ENCODE results near the gene PDCD7. TPM values are rescaled to one million over a fixed set of nuclear protein-coding genes. Genes with fewer than 3 reads are reported as not detected.
"Not testable (repeated sequence)": the region's sequence is repeated elsewhere in the genome, so short reads cannot be mapped to it uniquely, and the experiment has no call there.

The PDCD7 gene
- total RNA-seq, 2 donors from 2014 or later: 25.4 to 33.1 TPM

GRCh38 chr15:65074946-65075345 lies 58.7 kb downstream of the PDCD7 start:
- Mint-ChIP-seq H3K9me3 (peaks cover 19% of the 10 kb centered on the region), H3K27me3 (ENCODE audit: insufficient read depth) (peaks cover 31% of the 10 kb centered on the region)
- H3K4me1 Mint-ChIP-seq; H3K27ac Mint-ChIP-seq; H3K4me1 ChIP-seq (ENCODE audit: control insufficient read depth, insufficient read depth, low read length); H3K27me3 ChIP-seq (ENCODE audit: control insufficient read depth, insufficient read depth, low read length, poor library complexity, severe bottlenecking); H3K27ac ChIP-seq (ENCODE audit: low read depth, low read length); H3K9me3 ChIP-seq (ENCODE audit: control insufficient read depth, low read length); H3K4me3 ChIP-seq (ENCODE audit: low read length); DNase-seq; H3K36me3 ChIP-seq (ENCODE audit: control insufficient read depth, insufficient read depth, low read length); H3K36me3 Mint-ChIP-seq (ENCODE audit: low read depth); H3K4me3 Mint-ChIP-seq; H3K9ac ChIP-seq (ENCODE audit: extremely low read depth, low read length, poor library complexity, severe bottlenecking): not testable (repeated sequence)
- WGBS, 2 experiments (ENCODE audit: insufficient coverage in 1 of 2, insufficient read length in 1 of 2): 95% methylated on average over 16 of the region's 22 CpGs; no CpG with 5 or more reads in 1 of the 2 experiments

- H3K4me3 ChIP-seq (ENCODE audit: low read length): no peak overlapping the region
- peaks cover 16% of the 10 kb centered on the region for H3K9me3 Mint-ChIP-seq
- H3K36me3 ChIP-seq (ENCODE audit: control insufficient read depth, insufficient read depth, low read length): no peaks in the 10 kb centered on the region
- H3K9ac ChIP-seq (ENCODE audit: extremely low read depth, low read length, poor library complexity, severe bottlenecking): no peak overlapping the region
- WGBS, 2 experiments (ENCODE audit: insufficient coverage in 1 of 2, insufficient read length in 1 of 2): 92 to 96% methylated on average over 3 of the region's 3 CpGs
- H3K27me3 Mint-ChIP-seq (ENCODE audit: insufficient read depth): peaks cover 8% of the 10 kb centered on the region
- peaks cover 5% of the 10 kb centered on the region for H3K4me1 ChIP-seq (ENCODE audit: control insufficient read depth, insufficient read depth, low read length)
- H3K27me3 ChIP-seq (ENCODE audit: control insufficient read depth, insufficient read depth, low read length, poor library complexity, severe bottlenecking): no peaks in the 10 kb centered on the region
- no peak overlapping the region for H3K27ac Mint-ChIP-seq
- H3K36me3 Mint-ChIP-seq (ENCODE audit: low read depth): peaks cover 1% of the 10 kb centered on the region
- peaks cover 5% of the 10 kb centered on the region for H3K9me3 ChIP-seq (ENCODE audit: control insufficient read depth, low read length)
- no peak for TF ChIP-seq CTCF (conservative IDR thresholded peaks at IDR 0.05)
- H3K4me1 Mint-ChIP-seq: peaks cover 12% of the 10 kb centered on the region
- no peak for DNase-seq
- H3K4me3 Mint-ChIP-seq: no peak overlapping the region
- H3K27ac ChIP-seq (ENCODE audit: low read depth, low read length): no peak overlapping the region
Measured at GRCh38 chr15:65072617-65073016, 61.0 kb downstream of the PDCD7 start.

- H3K27ac ChIP-seq (ENCODE audit: low read depth, low read length): no peak overlapping the region
- Mint-ChIP-seq H3K36me3 (ENCODE audit: low read depth) (peaks cover 1% of the 10 kb centered on the region), H3K4me3 (no peak overlapping the region), H3K4me1 (peaks cover 12% of the 10 kb centered on the region), H3K9me3 (peaks cover 15% of the 10 kb centered on the region), H3K27me3 (ENCODE audit: insufficient read depth) (peaks cover 7% of the 10 kb centered on the region), H3K27ac (no peak overlapping the region)
- DNase-seq: no peak
- no peak overlapping the region for H3K4me3 ChIP-seq (ENCODE audit: low read length)
- WGBS, 2 experiments (ENCODE audit: insufficient coverage in 1 of 2, insufficient read length in 1 of 2): 100% methylated on average over 1 of the region's 1 CpG; no CpG with 5 or more reads in 1 of the 2 experiments
- H3K9me3 ChIP-seq (ENCODE audit: control insufficient read depth, low read length): peaks cover 5% of the 10 kb centered on the region
- no peaks in the 10 kb centered on the region for H3K36me3 ChIP-seq (ENCODE audit: control insufficient read depth, insufficient read depth, low read length)
- no peak overlapping the region for H3K9ac ChIP-seq (ENCODE audit: extremely low read depth, low read length, poor library complexity, severe bottlenecking)
- no peaks in the 10 kb centered on the region for H3K27me3 ChIP-seq (ENCODE audit: control insufficient read depth, insufficient read depth, low read length, poor library complexity, severe bottlenecking)
- TF ChIP-seq CTCF (conservative IDR thresholded peaks at IDR 0.05): no peak
- peaks cover 5% of the 10 kb centered on the region for H3K4me1 ChIP-seq (ENCODE audit: control insufficient read depth, insufficient read depth, low read length)
Measured at GRCh38 chr15:65072027-65072426, 61.6 kb downstream of the PDCD7 start.

- H3K4me3 ChIP-seq (ENCODE audit: low read length): no peak overlapping the region
- no peak for TF ChIP-seq CTCF (conservative IDR thresholded peaks at IDR 0.05)
- 80% methylated on average over 5 of the region's 5 CpGs; no CpG with 5 or more reads in 1 of the 2 experiments for WGBS, 2 experiments (ENCODE audit: insufficient coverage in 1 of 2, insufficient read length in 1 of 2)
- Mint-ChIP-seq H3K27me3 (ENCODE audit: insufficient read depth) (peaks cover 5% of the 10 kb centered on the region), H3K36me3 (ENCODE audit: low read depth) (peaks cover under 1% of the 10 kb centered on the region), H3K4me3 (no peak overlapping the region), H3K4me1 (peaks cover 12% of the 10 kb centered on the region), H3K27ac (no peak overlapping the region), H3K9me3 (peaks cover 13% of the 10 kb centered on the region)
- DNase-seq: no peak
- no peaks in the 10 kb centered on the region for H3K36me3 ChIP-seq (ENCODE audit: control insufficient read depth, insufficient read depth, low read length)
- no peaks in the 10 kb centered on the region for H3K27me3 ChIP-seq (ENCODE audit: control insufficient read depth, insufficient read depth, low read length, poor library complexity, severe bottlenecking)
- H3K9ac ChIP-seq (ENCODE audit: extremely low read depth, low read length, poor library complexity, severe bottlenecking): no peak overlapping the region
- peaks cover 5% of the 10 kb centered on the region for H3K4me1 ChIP-seq (ENCODE audit: control insufficient read depth, insufficient read depth, low read length)
- peaks cover 5% of the 10 kb centered on the region for H3K9me3 ChIP-seq (ENCODE audit: control insufficient read depth, low read length)
- H3K27ac ChIP-seq (ENCODE audit: low read depth, low read length): no peak overlapping the region
Measured at GRCh38 chr15:65071381-65071811, 62.2 kb downstream of the PDCD7 start.
